GM18868 (cell line): ENCODE results near the gene HERC3.

Source experiments
- ATAC-seq: cut with Tn5 transposase; IDR thresholded peaks from one replicate; pipeline ENCODE4 v1.9.1; 2021; ENCODE audit warnings: mild to moderate bottlenecking, moderate library complexity; ENCODE audit not compliant: unreplicated experiment

HERC3 gene

GRCh38 chr4:88713782-88714181, 121.5 kb downstream of the HERC3 start:
- no peak for ATAC-seq

- no peak for ATAC-seq
Measured at GRCh38 chr4:88718098-88718497, 125.8 kb downstream of the HERC3 start.

GRCh38 chr4:88719381-88719780, 127.1 kb downstream of the HERC3 start:
- ATAC-seq, result no peak

- ATAC-seq, result no peak
Measured at GRCh38 chr4:88720451-88721428, 128.5 kb downstream of the HERC3 start.

- ATAC-seq, result no peak
Measured at GRCh38 chr4:88722276-88722780, 130.0 kb downstream of the HERC3 start.

- no peak for ATAC-seq
Measured at GRCh38 chr4:88722828-88723227, 130.5 kb downstream of the HERC3 start.

- ATAC-seq, result no peak
Measured at GRCh38 chr4:88724406-88724805, 132.1 kb downstream of the HERC3 start.

- no peak for ATAC-seq
Measured at GRCh38 chr4:88725143-88725542, 132.9 kb downstream of the HERC3 start.

GRCh38 chr4:88725986-88726385, 133.7 kb downstream of the HERC3 start:
- ATAC-seq, result no peak

- ATAC-seq, result no peak
Measured at GRCh38 chr4:88728146-88728545, 135.9 kb downstream of the HERC3 start.

- ATAC-seq, result no peak
Measured at GRCh38 chr4:88729146-88729760, 137.0 kb downstream of the HERC3 start.

GRCh38 chr4:88730811-88731210, 138.5 kb downstream of the HERC3 start:
- ATAC-seq, result no peak

- no peak for ATAC-seq
Measured at GRCh38 chr4:88731381-88731780, 139.1 kb downstream of the HERC3 start.

- ATAC-seq, result no peak
Measured at GRCh38 chr4:88732714-88733368, 140.6 kb downstream of the HERC3 start.

GRCh38 chr4:88734403-88734949, 142.2 kb downstream of the HERC3 start:
- ATAC-seq, result no peak

GRCh38 chr4:88735564-88735963, 143.3 kb downstream of the HERC3 start:
- no peak for ATAC-seq

GRCh38 chr4:88736264-88736663, 144.0 kb downstream of the HERC3 start:
- peak; percentile 45 for ATAC-seq

GRCh38 chr4:88737307-88737941, 145.1 kb downstream of the HERC3 start:
- ATAC-seq, result peak; percentile 97

- ATAC-seq, result no peak
Measured at GRCh38 chr4:88738180-88738579, 145.9 kb downstream of the HERC3 start.

- no peak for ATAC-seq
Measured at GRCh38 chr4:88742561-88742960, 150.3 kb downstream of the HERC3 start.

- ATAC-seq, result no peak
Measured at GRCh38 chr4:88743696-88744095, 151.4 kb downstream of the HERC3 start.
